ENCODE results near the gene GSTM3.

GSTM3 gene

GRCh38 chr1:109740615-109741373 lies at the start of gene GSTM3:
GSTM3 (minus strand) TSS chr1:109741038; CDS start chr1:109740287, 751 bp downstream.
- DNase-seq = no peak

- no peak for DNase-seq
These were observed 49.5 kb upstream of the GSTM3 start for GRCh38 chr1:109790329-109790728.

- DNase-seq = no peak
These were observed 48.8 kb upstream of the GSTM3 start for GRCh38 chr1:109789551-109790180.

GRCh38 chr1:109788695-109789521 lies 48.1 kb upstream of the GSTM3 start:
- no peak for DNase-seq

DNA sequence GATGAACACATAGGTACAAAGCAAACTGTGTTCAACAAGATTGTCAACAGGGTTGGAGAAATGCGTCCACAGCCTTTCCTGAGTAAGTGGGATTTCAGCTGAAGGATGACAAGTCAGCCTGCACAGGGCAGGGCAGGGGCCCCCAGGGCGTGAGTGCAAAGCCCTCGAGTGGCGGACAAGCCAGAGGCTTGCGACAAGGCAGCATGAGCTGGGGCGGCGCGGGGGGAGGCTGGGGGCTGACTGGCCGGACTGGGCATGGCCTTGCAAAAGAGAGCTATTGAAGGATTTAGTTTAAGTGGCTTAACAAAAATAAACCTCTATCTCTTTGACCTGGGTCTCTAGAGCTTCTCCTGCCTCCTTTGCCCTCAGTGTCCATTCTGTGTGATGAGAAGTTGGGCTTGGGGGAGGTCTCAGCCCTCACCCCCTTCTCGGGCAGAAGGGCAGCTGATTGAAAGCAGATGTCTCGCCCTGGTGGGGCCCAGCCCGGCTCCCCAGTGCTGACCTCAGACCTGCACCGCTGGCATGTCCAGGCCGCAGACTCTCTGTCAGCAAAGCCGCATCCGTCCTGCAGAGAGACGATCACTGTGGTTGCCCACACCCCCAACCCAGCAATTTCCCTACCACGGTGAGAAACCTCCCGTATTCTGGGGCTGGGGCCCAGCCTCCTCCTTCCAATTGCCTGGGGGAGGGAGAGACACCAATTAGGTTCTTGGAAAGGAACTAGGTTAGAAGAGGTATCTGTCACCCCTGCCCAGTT lies 47.2 kb upstream of the GSTM3 start:
- DNase-seq = no peak

GRCh38 chr1:109787211-109787844 lies 46.5 kb upstream of the GSTM3 start:
- DNase-seq = no peak

DNA sequence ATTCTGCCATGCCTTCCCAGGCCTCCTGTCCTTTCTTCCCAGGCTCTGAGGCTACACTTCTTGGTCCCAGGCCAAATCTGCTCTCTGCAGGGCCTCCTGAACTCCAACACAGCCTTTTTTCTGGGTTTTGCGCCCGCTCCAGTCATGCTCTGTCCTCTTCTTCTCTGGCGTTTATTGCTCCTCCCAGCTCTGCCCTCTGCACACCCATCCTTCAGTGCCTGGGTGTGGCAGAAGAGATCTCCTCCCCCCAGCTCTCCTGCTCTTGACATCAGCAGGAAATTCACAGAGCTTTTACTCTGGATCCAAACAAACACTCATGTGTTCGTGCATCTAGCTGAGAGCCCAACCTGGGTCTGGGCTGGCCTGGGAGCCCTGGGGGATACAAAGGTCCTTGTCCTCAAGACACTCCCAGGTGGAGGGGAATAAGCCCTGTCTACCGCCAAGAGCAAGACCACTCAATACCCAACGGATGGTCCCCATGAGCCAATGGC lies 45.7 kb upstream of the GSTM3 start:
- no peak for DNase-seq

GRCh38 chr1:109786112-109786480 lies 45.3 kb upstream of the GSTM3 start:
- DNase-seq = no peak

DNA sequence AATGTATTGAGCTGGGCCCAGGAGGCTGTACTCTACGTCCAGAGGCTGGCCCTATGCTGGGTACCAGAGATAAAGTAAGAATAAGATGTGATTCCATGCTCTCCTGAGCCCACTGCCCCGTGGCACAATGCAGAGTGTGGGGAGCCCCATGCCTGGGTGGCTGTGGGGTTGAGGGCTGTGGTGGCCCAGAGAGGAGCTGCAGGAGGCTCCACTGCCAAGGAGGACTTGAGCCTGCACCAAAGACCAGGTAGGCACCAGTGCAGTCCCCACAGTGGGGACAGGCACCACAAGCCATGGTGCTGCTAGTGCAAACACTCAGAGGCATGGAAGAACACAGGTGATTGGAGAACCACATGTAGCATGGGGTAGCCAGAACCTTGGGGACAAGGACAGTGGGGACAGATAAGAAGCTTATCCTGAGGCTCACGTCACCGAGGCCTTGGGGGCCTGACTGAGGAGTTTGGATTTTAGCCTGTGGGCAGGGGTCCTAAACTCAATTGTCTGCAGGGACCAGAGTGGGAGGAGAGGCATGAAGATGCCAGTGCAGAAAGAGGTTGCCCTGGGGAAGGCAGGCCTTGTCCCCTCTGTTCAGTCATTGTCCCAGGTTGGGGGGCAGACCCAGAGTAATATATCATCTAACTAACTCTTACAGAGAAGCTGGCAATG lies 44.7 kb upstream of the GSTM3 start:
- DNase-seq = no peak

DNA sequence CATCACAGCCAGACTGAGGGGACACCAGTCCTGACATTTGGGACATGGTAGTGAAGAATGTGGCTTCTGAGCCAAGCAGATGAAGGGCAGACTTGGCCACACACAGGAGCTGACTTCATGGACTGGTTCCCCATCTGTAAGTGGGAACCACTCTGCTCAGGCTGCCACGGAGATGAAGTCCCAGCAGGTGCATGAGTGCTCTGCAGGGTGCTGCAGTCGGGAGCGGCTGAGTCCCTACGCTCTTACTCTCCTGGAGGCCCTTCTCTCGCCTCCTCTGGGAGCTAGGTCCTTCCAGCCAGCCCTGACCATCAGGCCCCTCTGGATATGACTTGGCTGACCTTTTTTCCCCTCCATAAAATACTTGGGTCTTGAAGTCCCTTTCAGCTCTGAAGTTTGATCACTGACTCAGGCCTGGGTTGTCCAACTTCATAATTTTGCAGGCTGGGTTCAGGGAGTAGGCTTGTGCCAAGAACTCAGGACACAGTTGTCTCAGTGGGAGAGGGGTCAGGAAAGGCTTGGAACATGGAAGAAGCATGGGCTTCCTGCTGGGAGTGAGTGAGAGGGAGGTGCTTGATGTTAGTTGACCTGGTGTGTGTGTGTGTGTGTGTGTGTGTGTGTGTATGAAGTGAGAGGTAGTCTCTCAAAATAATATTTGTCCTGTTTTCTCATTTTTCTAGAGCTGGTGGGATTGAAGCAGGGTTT lies 43.9 kb upstream of the GSTM3 start:
- no peak for DNase-seq

GRCh38 chr1:109783436-109783835 lies 42.6 kb upstream of the GSTM3 start:
- DNase-seq = no peak

DNA sequence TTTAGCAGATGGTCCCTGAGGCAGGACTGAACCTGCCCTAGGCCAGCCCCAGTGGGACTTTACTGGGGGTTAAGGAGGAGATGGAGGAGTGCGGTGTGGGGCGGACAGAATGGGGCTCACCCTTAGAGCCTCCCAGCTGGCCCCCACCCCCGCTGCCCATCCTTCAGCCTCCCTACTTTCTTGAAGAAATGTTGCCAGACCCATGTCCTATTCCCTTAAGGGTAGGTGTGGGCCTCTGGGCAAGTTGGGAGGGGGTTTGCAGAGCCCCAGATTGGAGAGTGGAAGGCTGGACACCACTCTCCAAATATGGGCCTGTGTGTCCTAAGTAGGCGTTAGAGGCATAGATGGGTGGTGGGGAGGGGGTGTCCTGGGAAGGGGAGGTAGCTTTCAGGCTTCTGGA lies 42.1 kb upstream of the GSTM3 start:
- DNase-seq = no peak

- no peak for DNase-seq
These were observed 41.7 kb upstream of the GSTM3 start for GRCh38 chr1:109782514-109782913.

GRCh38 chr1:109781806-109782205 lies 41.0 kb upstream of the GSTM3 start:
- DNase-seq = no peak

- no peak for DNase-seq
These were observed 40.1 kb upstream of the GSTM3 start for GRCh38 chr1:109780982-109781381.

- no peak for DNase-seq
These were observed 37.3 kb upstream of the GSTM3 start for GRCh38 chr1:109777980-109778625.

DNA sequence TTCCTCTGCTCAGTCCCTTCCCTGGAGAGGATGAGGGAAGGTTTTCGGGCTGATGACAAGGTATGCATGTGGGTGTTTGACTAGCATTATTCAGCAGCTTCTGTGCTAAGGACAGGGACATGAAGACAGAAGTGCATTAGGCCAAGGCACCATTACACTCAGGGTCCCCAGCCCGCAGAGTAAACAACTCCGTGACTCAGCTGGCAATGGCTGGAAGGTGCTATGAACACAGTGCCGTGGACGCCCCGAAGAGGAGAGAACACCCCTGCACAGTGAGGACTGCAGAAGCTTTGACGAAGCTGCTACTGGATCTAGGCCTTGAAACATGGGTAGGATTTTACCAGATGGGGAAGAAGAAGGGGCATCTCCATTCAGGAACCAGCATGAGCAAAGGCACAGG lies 36.6 kb upstream of the GSTM3 start:
- no peak for DNase-seq

DNA sequence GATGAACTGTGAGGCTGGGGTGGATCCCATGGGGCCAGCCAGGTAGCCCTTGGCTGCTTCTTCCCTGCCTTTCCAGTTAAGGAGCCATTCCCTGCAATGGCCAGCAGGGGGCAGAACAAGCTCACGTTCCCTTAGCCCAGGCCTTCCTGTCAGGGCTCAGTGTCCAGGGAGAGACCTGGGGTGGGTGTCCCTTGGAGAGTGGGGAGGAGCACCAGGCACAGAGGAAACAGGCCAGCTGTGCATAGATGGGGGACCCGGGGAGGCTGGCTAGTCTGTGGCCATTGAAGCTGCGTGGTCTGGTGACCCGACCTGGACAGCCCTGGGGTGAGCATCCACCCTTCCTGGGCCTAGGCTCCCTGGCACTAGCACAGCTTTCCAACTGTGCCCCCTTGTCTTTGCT lies 36.1 kb upstream of the GSTM3 start:
- DNase-seq = peak; percentile 79

GRCh38 chr1:109776206-109776835 lies 35.5 kb upstream of the GSTM3 start:
- DNase-seq = no peak

GRCh38 chr1:109775398-109775797 lies 34.6 kb upstream of the GSTM3 start:
- no peak for DNase-seq
